ENCODE data around the gene ATXN1. TPM values are rescaled to one million over a fixed set of nuclear protein-coding genes. Genes with fewer than 3 reads are reported as not detected.
"Not testable (repeated sequence)": the region's sequence is repeated elsewhere in the genome, so short reads cannot be mapped to it uniquely, and the experiment has no call there.

ATXN1 gene
- total RNA-seq, 1 experiment from 2014 or later = 35.4 TPM

GRCh38 chr6:16618962-16619361 is 142.3 kb downstream of the ATXN1 start:
- no peak for DNase-seq (ENCODE audit: low read depth)

GRCh38 chr6:16615215-16615614 is 146.0 kb downstream of the ATXN1 start:
- DNase-seq (ENCODE audit: low read depth) = not testable (repeated sequence)

- not testable (repeated sequence) for DNase-seq (ENCODE audit: low read depth)
These were observed 147.1 kb downstream of the ATXN1 start for GRCh38 chr6:16614143-16614542.

- not testable (repeated sequence) for DNase-seq (ENCODE audit: low read depth)
These were observed 147.8 kb downstream of the ATXN1 start for GRCh38 chr6:16613504-16613903.

GRCh38 chr6:16608444-16608843 is 152.8 kb downstream of the ATXN1 start:
- no peak for DNase-seq (ENCODE audit: low read depth)

- no peak for DNase-seq (ENCODE audit: low read depth)
These were observed 159.2 kb downstream of the ATXN1 start for GRCh38 chr6:16602035-16602434.

GRCh38 chr6:16600701-16601100 is 160.6 kb downstream of the ATXN1 start:
- no peak for DNase-seq (ENCODE audit: low read depth)

GRCh38 chr6:16600026-16600425 is 161.2 kb downstream of the ATXN1 start:
- no peak for DNase-seq (ENCODE audit: low read depth)

GRCh38 chr6:16596616-16597331 is 164.5 kb downstream of the ATXN1 start:
- DNase-seq (ENCODE audit: low read depth) = no peak

GRCh38 chr6:16595514-16596120 is 165.6 kb downstream of the ATXN1 start:
- DNase-seq (ENCODE audit: low read depth) = no peak

- DNase-seq (ENCODE audit: low read depth) = no peak
These were observed 166.4 kb downstream of the ATXN1 start for GRCh38 chr6:16594849-16595248.

- no peak for DNase-seq (ENCODE audit: low read depth)
These were observed 168.9 kb downstream of the ATXN1 start for GRCh38 chr6:16592223-16592911.

- DNase-seq (ENCODE audit: low read depth) = no peak
These were observed 169.7 kb downstream of the ATXN1 start for GRCh38 chr6:16591396-16592222.

GRCh38 chr6:16585805-16586204 is 175.5 kb downstream of the ATXN1 start:
- DNase-seq (ENCODE audit: low read depth) = no peak

- DNase-seq (ENCODE audit: low read depth) = no peak
These were observed 178.0 kb downstream of the ATXN1 start for GRCh38 chr6:16583144-16583762.

- DNase-seq (ENCODE audit: low read depth) = no peak
These were observed 178.7 kb downstream of the ATXN1 start for GRCh38 chr6:16582446-16583143.

- no peak for DNase-seq (ENCODE audit: low read depth)
These were observed 182.5 kb downstream of the ATXN1 start for GRCh38 chr6:16578695-16579285.

- DNase-seq (ENCODE audit: low read depth) = peak; percentile 53
These were observed 184.6 kb downstream of the ATXN1 start for GRCh38 chr6:16576451-16577368.

- DNase-seq (ENCODE audit: low read depth) = no peak
These were observed 185.6 kb downstream of the ATXN1 start for GRCh38 chr6:16575655-16576054.
